ENCODE data around the gene BEST4.

BEST4 gene

GRCh38 chr1:44805311-44806024 lies 17.5 kb upstream of the BEST4 start:
- DNase-seq (ENCODE audit: insufficient read length, low spot score), result no peak
- FAIRE-seq, result no peak
- TF ChIP-seq CTCF (IDR thresholded peaks at IDR 0.05; ENCODE audit: insufficient read depth, missing control alignments), result no peak

- DNase-seq (ENCODE audit: insufficient read length, low spot score), result no peak
- no peak for FAIRE-seq
- TF ChIP-seq CTCF (IDR thresholded peaks at IDR 0.05; ENCODE audit: insufficient read depth, missing control alignments), result no peak
Observed at GRCh38 chr1:44803312-44804095, 15.5 kb upstream of the BEST4 start.

GRCh38 chr1:44803062-44803311 lies 15.0 kb upstream of the BEST4 start:
- TF ChIP-seq CTCF (IDR thresholded peaks at IDR 0.05; ENCODE audit: insufficient read depth, missing control alignments), result no peak
- FAIRE-seq, result no peak

GRCh38 chr1:44802306-44803061 lies 14.5 kb upstream of the BEST4 start:
- FAIRE-seq (no peak), DNase-seq (ENCODE audit: insufficient read length, low spot score) (no peak)
- TF ChIP-seq CTCF (IDR thresholded peaks at IDR 0.05; ENCODE audit: insufficient read depth, missing control alignments), result no peak

More at GRCh38 chr1:44803062-44803311, 15.0 kb upstream of the BEST4 start:
- no peak for DNase-seq (ENCODE audit: insufficient read length, low spot score)

GRCh38 chr1:44801491-44802305 lies 13.7 kb upstream of the BEST4 start:
- DNase-seq (ENCODE audit: insufficient read length, low spot score) (no peak), FAIRE-seq (no peak)
- TF ChIP-seq CTCF (IDR thresholded peaks at IDR 0.05; ENCODE audit: insufficient read depth, missing control alignments), result no peak

GRCh38 chr1:44799770-44800584 lies 12.0 kb upstream of the BEST4 start, which contains the start of gene PLK3:
PLK3 (plus strand) TSS chr1:44800377; CDS start chr1:44800464, 87 bp downstream.
- peak; percentile 96 for DNase-seq (ENCODE audit: insufficient read length, low spot score)

More at GRCh38 chr1:44799770-44800584, 12.0 kb upstream of the BEST4 start, which contains the start of gene PLK3:
- peak; percentile 71 for TF ChIP-seq CTCF (IDR thresholded peaks at IDR 0.05; ENCODE audit: insufficient read depth, missing control alignments)
- FAIRE-seq, result no peak
